GM19035 (cell line): ENCODE data around the gene KRT86.

ENCODE experiments used
- ATAC-seq: cut with Tn5 transposase; IDR thresholded peaks from one replicate; pipeline ENCODE4 v1.9.1; 2021; ENCODE audit not compliant: unreplicated experiment

KRT86 gene

GRCh38 chr12:52274521-52275120, at the start of gene KRT86:
Gene KRT86 (plus strand): TSS chr12:52274645. CDS start chr12:52301917, 27,272 bp downstream.
- no peak for ATAC-seq

DNA sequence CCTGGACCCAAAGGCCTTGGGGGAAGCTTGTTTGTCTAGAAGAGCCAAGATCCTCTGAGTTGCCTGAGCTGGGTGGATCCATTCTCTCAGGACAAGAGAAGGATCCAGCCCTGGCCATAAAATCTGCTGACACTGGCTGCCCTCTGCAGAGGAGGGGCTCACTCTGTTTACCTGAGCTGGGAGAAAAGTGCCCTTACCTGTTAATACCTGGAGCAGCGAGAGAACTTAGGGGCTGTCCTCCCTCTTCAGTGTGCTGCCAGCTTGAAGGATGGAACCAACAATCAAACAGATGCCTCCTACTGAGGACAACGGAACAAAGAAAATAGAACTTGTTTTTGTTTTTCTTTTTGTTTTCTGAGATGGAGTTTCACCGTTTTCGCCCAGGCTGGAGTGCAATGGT, 48.7 kb upstream of the KRT86 start:
- no peak for ATAC-seq

DNA sequence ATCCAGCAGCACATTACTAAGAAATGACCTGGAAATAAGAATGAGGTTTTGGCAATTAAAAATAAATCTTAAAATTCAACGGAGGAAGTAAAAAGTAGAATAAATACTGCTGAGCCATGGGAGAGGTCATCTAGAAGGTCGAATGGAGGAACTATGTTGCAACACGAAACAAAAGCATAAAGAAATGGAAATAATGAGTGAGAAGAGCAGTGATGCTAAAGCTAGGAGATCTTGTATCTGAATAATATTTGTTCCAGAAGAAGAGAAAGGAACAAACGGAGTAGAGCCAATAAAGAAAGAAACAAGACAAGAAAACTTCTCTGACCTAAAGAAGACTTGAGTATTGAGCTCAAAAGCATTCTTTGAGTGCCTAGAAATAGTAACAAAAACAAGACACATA, 48.0 kb upstream of the KRT86 start:
- ATAC-seq, result no peak

DNA sequence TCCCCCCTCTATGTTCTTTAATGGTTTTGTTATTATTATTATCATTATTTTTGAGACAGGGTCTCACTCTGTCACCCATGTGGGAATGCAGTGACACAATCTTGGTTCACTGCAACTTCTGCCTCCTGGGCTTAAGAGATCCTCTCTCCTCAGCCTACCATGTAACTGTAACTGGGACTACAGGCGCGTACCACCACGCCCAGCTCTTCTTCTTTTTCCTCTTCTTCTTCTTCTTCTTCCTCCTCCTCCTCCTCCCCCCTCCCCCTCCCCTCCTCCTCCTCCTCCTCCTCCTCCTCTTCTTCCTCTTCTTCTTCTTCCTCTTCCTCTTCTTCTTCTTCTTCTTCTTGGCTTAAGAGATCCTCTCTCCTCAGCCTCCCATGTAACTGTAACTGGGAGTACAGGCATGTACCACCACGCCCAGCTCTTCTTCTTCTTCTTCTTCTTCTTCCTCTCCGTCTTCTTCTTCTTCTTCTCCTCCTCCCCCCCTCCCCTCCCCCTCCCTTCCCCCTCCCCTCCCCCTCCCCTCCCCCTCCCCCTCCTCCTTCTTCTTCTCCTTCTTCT, 46.8 kb upstream of the KRT86 start:
- ATAC-seq, result no peak

DNA sequence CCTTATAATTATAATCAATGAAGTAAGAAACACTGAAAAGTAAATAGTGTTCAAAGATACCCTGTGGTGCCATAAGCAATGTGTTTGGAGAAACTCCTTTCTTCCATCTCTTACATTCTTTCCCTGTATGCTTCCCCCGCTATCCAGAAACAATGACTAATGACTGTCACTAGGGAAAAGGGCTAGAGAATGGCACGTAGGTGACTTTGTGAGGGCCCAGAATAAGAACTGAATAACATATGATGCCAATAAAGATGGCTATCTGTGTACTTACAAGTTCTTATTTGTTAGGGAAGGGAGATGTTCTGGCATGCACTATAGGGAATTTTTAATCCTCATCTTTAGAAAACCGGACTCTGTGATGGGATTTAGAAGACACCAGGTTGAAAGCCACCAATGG, 46.1 kb upstream of the KRT86 start:
- no peak for ATAC-seq

- ATAC-seq, result no peak
Measured at GRCh38 chr12:52228931-52229330, 45.5 kb upstream of the KRT86 start.

DNA sequence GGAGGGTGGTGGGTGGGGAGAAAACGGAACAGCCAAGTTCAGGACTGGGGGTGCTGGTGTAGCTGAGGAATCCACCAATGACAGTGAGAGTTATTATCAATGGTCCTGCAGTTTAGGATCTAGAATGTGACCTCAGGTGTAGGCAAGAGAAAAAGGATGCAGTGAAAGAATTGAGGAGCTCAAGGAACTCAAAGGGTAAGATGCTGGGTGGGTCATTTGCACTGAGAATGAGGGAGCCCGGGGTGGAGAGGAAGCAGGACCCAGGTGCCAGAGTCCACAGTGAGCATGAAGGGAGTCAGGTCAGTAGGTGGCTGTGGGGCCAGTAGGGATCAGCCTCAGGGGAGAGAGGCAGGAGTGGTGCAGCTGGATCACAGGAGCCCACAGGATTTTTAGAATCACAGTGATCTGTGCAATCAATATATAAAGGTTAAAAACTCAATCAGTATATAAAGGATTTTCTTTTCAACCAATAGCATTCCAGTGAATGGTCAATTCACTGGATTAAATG, 44.6 kb upstream of the KRT86 start:
- no peak for ATAC-seq

DNA sequence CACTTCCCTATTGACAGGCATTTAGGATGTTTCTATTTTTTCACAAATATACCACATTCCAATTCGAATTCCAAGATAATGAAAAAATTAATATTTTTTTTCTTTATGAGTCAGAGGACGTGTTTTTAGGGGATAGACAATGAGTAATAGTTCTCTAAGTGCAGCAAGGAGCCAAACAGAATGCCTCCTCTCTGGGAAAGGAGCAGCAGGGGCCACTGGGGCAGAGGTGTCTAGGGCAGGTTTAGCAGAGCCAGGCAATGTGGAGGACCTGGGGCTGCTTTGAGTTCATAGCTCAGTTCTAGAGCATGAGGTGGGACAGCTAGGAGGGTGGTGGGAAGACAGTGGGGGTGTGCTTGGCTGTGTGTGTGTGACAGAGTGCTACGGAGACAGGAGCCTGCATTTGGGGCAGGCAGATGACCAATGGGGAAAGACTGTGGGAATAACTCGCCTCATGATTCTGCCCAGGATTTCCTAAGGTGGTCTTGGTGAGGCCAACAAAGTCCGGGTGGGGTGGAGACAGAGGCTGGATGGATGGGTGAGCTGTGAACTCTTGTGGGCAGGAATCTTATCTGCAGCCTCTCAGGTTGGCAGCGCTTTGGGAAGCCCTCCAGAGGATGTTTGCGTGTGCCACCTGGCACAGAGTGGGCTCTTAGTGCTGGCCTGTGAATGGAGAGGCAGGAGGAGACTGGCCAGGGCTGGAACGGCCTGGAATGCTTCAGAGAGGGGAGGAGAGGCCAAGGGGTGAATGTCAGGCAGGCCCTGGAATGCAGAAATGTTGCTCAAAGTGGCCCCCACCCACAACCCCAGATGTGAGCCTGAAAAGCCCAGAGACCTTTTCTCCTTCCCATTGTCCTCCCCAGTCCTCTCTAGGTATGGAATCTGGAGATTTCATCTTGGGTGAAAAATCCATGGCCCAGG, 43.8 kb upstream of the KRT86 start:
- no peak for ATAC-seq

- ATAC-seq, result no peak
Measured at GRCh38 chr12:52231305-52232202, 42.9 kb upstream of the KRT86 start.

- ATAC-seq, result no peak
Measured at GRCh38 chr12:52232203-52232673, 42.2 kb upstream of the KRT86 start.

DNA sequence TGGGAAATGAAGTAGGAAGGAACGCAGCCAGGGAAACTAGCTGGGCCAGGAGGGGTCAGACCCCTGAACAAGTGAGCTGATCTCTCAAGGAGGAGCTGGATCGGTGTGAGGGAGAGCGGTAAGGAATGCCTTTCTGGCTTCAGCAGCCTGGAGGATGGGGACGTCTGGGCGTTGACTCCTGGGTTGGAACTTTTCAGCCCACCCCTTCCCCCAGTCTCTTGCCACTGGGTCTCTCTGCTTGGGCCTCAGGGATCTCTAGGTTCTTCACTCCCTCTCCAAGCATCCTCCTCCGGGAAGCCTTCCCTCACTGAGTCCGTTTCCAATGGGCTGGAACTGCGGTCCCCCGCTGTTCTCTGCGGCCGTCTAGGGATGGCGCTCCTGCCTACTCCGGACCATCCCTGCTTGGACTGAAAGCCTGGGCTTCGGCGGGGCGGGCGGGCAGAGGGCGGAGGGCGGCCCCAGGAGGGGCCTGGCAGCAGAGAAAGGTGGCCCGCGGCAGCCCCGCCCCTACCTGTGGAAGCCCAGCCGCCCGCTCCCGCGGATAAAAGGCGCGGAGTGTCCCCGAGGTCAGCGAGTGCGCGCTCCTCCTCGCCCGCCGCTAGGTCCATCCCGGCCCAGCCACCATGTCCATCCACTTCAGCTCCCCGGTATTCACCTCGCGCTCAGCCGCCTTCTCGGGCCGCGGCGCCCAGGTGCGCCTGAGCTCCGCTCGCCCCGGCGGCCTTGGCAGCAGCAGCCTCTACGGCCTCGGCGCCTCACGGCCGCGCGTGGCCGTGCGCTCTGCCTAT, 41.6 kb upstream of the KRT86 start, which contains the start of gene KRT7:
Gene KRT7 (plus strand): TSS at position 570 of the 788 bp plus-strand sequence. CDS start 54 bp downstream, at position 624.
- no peak for ATAC-seq

GRCh38 chr12:52233462-52234207, 40.8 kb upstream of the KRT86 start:
- no peak for ATAC-seq

DNA sequence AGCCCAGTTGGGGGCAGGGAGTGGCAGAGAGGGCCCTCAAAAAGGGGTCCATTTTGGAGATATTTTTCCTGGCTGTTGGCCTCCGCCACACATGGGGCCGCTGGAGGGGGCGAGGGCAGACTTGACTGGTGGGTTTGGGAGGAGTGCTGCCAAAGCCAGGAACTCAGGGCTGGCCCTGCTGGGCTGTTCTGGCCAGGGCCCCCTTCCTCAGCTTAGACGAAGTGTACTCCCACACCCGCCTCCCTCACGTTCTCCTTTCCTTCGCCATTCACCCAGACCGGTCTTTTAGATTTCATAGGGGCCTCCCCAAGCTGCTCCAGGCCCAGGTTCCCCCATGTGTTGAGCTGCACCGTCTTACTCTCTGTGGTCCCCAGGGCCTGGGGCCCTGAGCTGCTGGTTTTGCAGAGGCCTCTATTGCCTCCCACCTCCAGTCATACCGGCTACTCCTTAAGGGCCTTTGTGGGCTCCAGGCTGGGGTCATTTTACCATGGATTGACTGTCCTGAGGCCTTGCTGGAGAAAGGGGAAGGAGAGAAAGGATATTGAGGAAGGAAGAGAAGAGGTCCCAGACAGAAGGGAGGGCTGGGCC, 40.1 kb upstream of the KRT86 start:
- no peak for ATAC-seq

- no peak for ATAC-seq
Measured at GRCh38 chr12:52235001-52235764, 39.3 kb upstream of the KRT86 start.

- no peak for ATAC-seq
Measured at GRCh38 chr12:52235822-52236361, 38.6 kb upstream of the KRT86 start.

GRCh38 chr12:52236386-52237050, 37.9 kb upstream of the KRT86 start:
- no peak for ATAC-seq

DNA sequence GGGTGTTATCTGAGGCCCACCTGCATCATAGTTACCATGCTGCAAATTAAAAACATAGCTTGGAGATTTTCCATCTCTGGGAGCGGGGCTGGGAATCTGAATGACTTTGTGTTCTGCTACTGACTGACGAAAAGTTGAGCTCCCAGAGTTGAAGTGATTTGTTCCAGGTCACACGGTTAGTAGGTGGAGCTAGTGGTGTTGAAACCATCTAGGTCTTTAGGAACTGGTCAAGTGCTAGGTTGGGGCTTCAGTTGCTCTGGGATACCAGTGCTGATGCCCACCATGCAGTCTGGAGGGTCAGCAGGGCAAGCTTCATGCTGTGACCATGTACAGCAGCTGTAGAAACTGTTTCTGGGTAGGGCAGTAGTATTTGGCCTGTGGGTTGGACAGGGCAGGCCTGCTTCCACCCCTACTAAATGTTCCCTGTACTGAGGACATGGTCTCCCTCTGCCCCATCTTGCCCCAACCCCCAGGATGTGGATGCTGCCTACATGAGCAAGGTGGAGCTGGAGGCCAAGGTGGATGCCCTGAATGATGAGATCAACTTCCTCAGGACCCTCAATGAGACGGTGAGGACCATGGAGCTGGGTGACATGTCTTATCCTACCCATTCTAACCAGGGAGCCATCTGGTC, 36.1 kb upstream of the KRT86 start:
- no peak for ATAC-seq
